UCSD-AML1 (cell line): ENCODE data around the gene TMEM183A.

ENCODE experiments used
- DNase-seq: peaks from one replicate; lab custom pipeline; 2025; ENCODE audit not compliant: unreplicated experiment; lab: John Stamatoyannopoulos, UW

Gene TMEM183A

GRCh38 chr1:203044546-203045250 lies 37.5 kb downstream of the TMEM183A start:
- no peak for DNase-seq

- no peak for DNase-seq
These were observed 38.2 kb downstream of the TMEM183A start for GRCh38 chr1:203045336-203045735.

- DNase-seq: no peak
These were observed 38.8 kb downstream of the TMEM183A start for GRCh38 chr1:203045821-203046594.

GRCh38 chr1:203046984-203047630 lies 39.9 kb downstream of the TMEM183A start:
- DNase-seq: no peak

GRCh38 chr1:203048086-203048485 lies 40.9 kb downstream of the TMEM183A start:
- DNase-seq: no peak

GRCh38 chr1:203048555-203049051 lies 41.4 kb downstream of the TMEM183A start:
- DNase-seq: no peak

GRCh38 chr1:203049077-203049476 lies 41.9 kb downstream of the TMEM183A start:
- DNase-seq: no peak

GRCh38 chr1:203049576-203050180 lies 42.5 kb downstream of the TMEM183A start:
- no peak for DNase-seq

- no peak for DNase-seq
These were observed 43.7 kb downstream of the TMEM183A start for GRCh38 chr1:203050826-203051225.

GRCh38 chr1:203051841-203052324 lies 44.7 kb downstream of the TMEM183A start:
- DNase-seq: no peak

- no peak for DNase-seq
These were observed 45.4 kb downstream of the TMEM183A start for GRCh38 chr1:203052601-203053000.

GRCh38 chr1:203054184-203054583 lies 47.0 kb downstream of the TMEM183A start:
- no peak for DNase-seq

- DNase-seq: no peak
These were observed 47.5 kb downstream of the TMEM183A start for GRCh38 chr1:203054642-203055041.

GRCh38 chr1:203055161-203055799 lies 48.1 kb downstream of the TMEM183A start:
- no peak for DNase-seq

- DNase-seq: no peak
These were observed 48.8 kb downstream of the TMEM183A start for GRCh38 chr1:203056012-203056411.

GRCh38 chr1:203056516-203056915 lies 49.3 kb downstream of the TMEM183A start:
- no peak for DNase-seq

GRCh38 chr1:203057911-203058675 lies 50.9 kb downstream of the TMEM183A start:
- no peak for DNase-seq

GRCh38 chr1:203058676-203058935 lies 51.4 kb downstream of the TMEM183A start:
- DNase-seq: no peak

GRCh38 chr1:203059485-203059884 lies 52.3 kb downstream of the TMEM183A start:
- no peak for DNase-seq

GRCh38 chr1:203060115-203060514 lies 52.9 kb downstream of the TMEM183A start:
- no peak for DNase-seq
